Muscle layer of duodenum (tissue), 2 donors: Measurements from ENCODE around the gene TMEM201.

Experiments
- H3K27ac ChIP-seq: one replicate; pipeline ENCODE4 v1.7.0; 2013; ENCODE audit warnings: mild to moderate bottlenecking, low read length
- H3K27me3 ChIP-seq: one replicate; pipeline ENCODE4 v1.7.0; 2013; ENCODE audit warnings: low read depth, mild to moderate bottlenecking, control low read depth, low read length
- H3K36me3 ChIP-seq, 2 donors: one replicate each; pipeline ENCODE4 v1.7.0; 2013; ENCODE audit warnings: low read length in 2 of 2, control low read depth in 1 of 2, mild to moderate bottlenecking in 1 of 2; ENCODE audit not compliant: insufficient read depth in 2 of 2, control insufficient read depth in 1 of 2
- H3K4me1 ChIP-seq, 2 donors: one replicate each; pipeline ENCODE4 v1.7.0; 2013; ENCODE audit warnings: low read length in 2 of 2, mild to moderate bottlenecking in 2 of 2, control low read depth in 1 of 2, moderate library complexity in 1 of 2; ENCODE audit not compliant: insufficient read depth in 2 of 2, control insufficient read depth in 1 of 2
- H3K4me3 ChIP-seq, 2 donors: one replicate each; pipeline ENCODE4 v1.7.0; 2013; ENCODE audit warnings: low read length in 2 of 2, low read depth in 1 of 2, mild to moderate bottlenecking in 1 of 2
- H3K9me3 ChIP-seq, 2 donors: one replicate each; pipeline ENCODE4 v1.7.0; 2013; ENCODE audit warnings: low read length in 2 of 2, control low read depth in 1 of 2, mild to moderate bottlenecking in 1 of 2; ENCODE audit not compliant: control insufficient read depth in 1 of 2
- donor health status: healthy.

The TMEM201 gene

DNA sequence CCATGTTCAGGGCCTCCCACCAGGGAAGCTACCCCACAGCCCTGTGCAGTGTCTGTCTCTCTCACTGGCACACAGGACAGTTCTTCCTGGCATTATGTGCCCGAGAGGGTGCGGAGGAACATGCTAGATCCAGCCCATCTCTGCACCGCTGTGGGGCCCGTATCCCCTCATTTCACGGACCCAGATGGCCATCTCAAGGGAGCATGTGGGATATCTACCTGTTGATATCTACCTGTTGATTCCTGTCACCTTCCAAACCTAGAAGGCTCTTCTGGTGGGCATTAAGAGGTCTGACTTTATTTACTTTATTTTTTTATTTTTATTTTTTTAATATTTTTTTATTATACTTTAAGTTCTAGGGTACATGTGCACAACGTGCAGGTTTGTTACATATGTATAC lies 74.5 kb downstream of the TMEM201 start:
- Histone ChIP-seq H3K4me3 (no peak overlapping the region), H3K36me3 (no peaks in the 10 kb centered on the region), H3K9me3 (no peaks in the 10 kb centered on the region), H3K27me3 (no peaks in the 10 kb centered on the region), H3K27ac (no peak overlapping the region), H3K4me1 (no peaks in the 10 kb centered on the region)
